ENCODE data around the gene SIPA1L3. TPM values are rescaled to one million over a fixed set of nuclear protein-coding genes. Genes with fewer than 3 reads are reported as not detected.

SIPA1L3 gene
- total RNA-seq, 6 experiments from 2014 or later, result 9.1 to 20.4 (median 14.9) TPM

DNA sequence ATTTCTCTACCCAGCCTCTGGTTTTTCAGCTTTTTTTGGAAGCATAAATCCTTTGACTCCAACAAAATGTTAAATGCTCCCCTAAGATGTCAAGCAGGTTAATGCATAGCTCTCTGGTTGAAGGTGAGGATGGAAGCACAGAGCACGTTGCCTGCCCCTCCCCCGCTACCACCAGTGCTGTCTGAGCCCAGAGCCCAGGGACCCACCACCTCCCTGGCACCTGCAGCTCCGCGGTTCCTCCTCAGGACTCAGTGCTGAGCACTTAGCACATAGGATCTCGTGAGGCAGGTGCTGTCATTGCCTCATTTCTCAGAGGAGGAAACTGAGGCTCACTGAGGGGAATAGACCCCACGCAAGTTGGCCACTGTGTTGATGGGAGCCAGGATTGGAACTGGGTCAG is 268.4 kb downstream of the SIPA1L3 start:
- TF ChIP-seq, protein P1, sequence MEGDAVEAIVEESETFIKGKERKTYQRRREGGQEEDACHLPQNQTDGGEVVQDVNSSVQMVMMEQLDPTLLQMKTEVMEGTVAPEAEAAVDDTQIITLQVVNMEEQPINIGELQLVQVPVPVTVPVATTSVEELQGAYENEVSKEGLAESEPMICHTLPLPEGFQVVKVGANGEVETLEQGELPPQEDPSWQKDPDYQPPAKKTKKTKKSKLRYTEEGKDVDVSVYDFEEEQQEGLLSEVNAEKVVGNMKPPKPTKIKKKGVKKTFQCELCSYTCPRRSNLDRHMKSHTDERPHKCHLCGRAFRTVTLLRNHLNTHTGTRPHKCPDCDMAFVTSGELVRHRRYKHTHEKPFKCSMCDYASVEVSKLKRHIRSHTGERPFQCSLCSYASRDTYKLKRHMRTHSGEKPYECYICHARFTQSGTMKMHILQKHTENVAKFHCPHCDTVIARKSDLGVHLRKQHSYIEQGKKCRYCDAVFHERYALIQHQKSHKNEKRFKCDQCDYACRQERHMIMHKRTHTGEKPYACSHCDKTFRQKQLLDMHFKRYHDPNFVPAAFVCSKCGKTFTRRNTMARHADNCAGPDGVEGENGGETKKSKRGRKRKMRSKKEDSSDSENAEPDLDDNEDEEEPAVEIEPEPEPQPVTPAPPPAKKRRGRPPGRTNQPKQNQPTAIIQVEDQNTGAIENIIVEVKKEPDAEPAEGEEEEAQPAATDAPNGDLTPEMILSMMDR (IDR thresholded peaks at IDR 0.05), result no peak
- no peak for TF ChIP-seq POLR2A (IDR thresholded peaks at IDR 0.05)
- no peak for ATAC-seq
- intact Hi-C loops (cut with DNase I), result no loop called here
- Histone ChIP-seq H3K4me1 (no peaks in the 10 kb centered on the region), H3K27ac (no peak overlapping the region), H3K4me3 (no peak overlapping the region), H3K27me3 (no peaks in the 10 kb centered on the region), H3K9me3 (peaks cover 0 to 4% (median 0%) of the 10 kb centered on the region in 4 donors), H3K36me3 (no peaks in the 10 kb centered on the region)
- no peak for DNase-seq
- 85% methylated on average over 3 of the region's 6 CpGs for WGBS (ENCODE audit: insufficient coverage, low coverage, low lambda C conversion rate, missing lambda C conversion rate)

DNA sequence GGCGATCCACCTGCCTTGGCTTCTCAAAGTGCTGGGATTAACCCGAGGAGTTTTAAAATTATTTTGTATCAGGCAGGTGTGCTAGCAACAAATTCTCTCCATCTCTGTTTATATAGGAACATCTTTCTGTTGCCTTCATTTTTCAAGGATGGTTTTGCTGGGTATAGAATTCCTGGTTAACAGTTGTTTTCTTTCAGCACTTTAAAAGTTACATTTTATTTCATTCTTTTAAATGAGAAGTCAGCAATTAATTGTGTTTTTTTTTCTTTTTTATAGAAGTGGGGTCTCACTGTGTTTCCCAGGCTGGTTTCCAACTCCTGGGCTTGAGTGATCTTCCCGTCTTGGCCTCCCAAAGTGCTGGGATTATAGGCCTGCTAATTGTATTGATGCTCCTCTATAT is 273.1 kb downstream of the SIPA1L3 start:
- intact Hi-C loops (cut with DNase I), result no loop called here
- no peak for DNase-seq
- TF ChIP-seq, protein P1 (IDR thresholded peaks at IDR 0.05), result no peak
- TF ChIP-seq POLR2A (IDR thresholded peaks at IDR 0.05), result no peak
- no peak for ATAC-seq
- peaks cover 0 to 5% (median 0%) of the 10 kb centered on the region in 4 donors for H3K36me3 ChIP-seq
- no peak overlapping the region for H3K27ac ChIP-seq
- no peak overlapping the region for H3K4me3 ChIP-seq
- no peaks in the 10 kb centered on the region for H3K4me1 ChIP-seq
- no peaks in the 10 kb centered on the region for H3K27me3 ChIP-seq
- peaks cover 0 to 4% (median 0%) of the 10 kb centered on the region in 4 donors for H3K9me3 ChIP-seq
- WGBS (ENCODE audit: insufficient coverage, low coverage, low lambda C conversion rate, missing lambda C conversion rate), result 80% methylated on average over 2 of the region's 3 CpGs

DNA sequence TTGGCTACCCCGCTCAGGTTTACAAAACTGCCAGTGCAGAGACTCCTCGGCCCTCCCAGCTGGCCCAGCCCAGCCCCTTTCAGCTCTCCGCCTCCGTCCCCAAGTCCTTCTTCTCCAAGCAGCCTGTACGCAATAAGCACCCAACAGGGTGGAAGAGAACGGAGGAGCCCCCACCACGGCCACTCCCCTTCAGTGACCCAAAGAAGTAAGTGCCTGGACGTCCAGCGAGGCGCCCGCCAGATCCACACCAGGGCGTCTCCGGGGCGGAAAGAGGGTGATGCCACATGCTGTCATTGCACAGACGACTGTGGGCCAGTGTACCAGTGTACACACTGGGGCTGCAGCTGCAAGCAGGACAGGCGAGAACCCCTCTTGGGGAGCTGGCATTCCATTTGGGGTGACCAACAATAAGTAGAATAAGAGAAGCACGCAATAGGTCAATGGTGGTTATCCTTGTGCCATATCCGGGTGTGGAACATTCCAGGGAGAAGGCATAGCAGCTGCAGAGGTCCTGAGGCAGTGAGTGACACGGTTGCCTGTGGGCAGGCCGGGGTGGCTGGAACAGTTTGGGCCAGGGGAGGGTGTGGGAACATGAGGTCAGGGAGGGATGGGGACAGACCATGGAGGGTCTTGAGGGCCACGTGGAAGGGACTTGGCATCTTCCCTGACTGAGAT is 275.7 kb downstream of the SIPA1L3 start:
- no peak overlapping the region for H3K27ac ChIP-seq
- peaks cover 0 to 5% (median 0%) of the 10 kb centered on the region in 4 donors for H3K36me3 ChIP-seq
- no peak overlapping the region for H3K4me3 ChIP-seq
- H3K9me3 ChIP-seq, result peaks cover 0 to 4% (median 0%) of the 10 kb centered on the region in 4 donors
- intact Hi-C loops (cut with DNase I), result no loop called here
- H3K27me3 ChIP-seq, result no peaks in the 10 kb centered on the region
- WGBS (ENCODE audit: insufficient coverage, low coverage, low lambda C conversion rate, missing lambda C conversion rate), result 90% methylated on average over 13 of the region's 21 CpGs
- DNase-seq, result no peak
- ATAC-seq, result no peak
- TF ChIP-seq POLR2A (IDR thresholded peaks at IDR 0.05), result no peak
- TF ChIP-seq, protein P1 (IDR thresholded peaks at IDR 0.05), result no peak
- H3K4me1 ChIP-seq, result no peaks in the 10 kb centered on the region

DNA sequence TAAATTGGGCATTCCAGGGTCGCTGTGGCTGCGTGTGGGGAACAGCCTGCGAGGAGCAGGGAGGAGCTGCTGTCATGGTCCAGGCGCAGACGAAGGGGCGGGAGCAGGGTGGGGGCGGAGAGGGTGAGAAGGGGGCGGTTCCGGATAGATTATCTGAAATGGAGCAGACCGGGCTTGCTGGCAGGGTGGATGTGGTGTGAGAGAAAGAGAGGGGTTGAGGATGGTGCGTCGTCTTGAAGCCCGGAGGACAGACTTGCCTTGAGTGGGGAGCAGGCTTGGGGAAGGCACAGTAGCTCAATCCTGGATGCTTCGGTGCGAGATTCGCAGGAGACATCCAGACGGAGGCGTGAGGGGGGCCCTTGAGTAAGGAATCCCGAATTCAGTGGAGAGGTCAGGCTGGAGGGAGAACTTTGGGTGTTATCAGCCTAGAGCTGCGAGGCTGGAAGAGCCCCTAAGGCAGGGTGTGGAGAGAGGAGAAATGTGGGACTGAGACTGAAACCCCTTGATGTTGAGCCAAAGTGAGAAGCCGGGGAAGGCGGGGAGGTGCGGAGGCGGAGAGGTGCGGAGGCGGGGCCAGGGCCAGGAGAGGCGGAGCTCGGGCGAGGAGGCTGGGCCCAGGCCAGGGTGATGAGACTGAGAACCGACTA is 276.4 kb downstream of the SIPA1L3 start:
- Histone ChIP-seq H3K4me3 (no peak overlapping the region), H3K9me3 (peaks cover 0 to 4% (median 0%) of the 10 kb centered on the region in 4 donors), H3K27me3 (no peaks in the 10 kb centered on the region), H3K4me1 (no peaks in the 10 kb centered on the region), H3K27ac (no peak overlapping the region), H3K36me3 (peaks cover 0 to 5% (median 0%) of the 10 kb centered on the region in 4 donors)
- ATAC-seq (peak in 1 of 4 donors; percentile 14), DNase-seq (no peak)
- TF ChIP-seq, protein P1 (IDR thresholded peaks at IDR 0.05), result no peak
- no peak for TF ChIP-seq POLR2A (IDR thresholded peaks at IDR 0.05)
- 73% methylated on average over 20 of the region's 30 CpGs for WGBS (ENCODE audit: insufficient coverage, low coverage, low lambda C conversion rate, missing lambda C conversion rate)
- intact Hi-C loops (cut with DNase I), result no loop called here
